Activated T-cell treated with anti-CD3 and anti-CD28 coated beads, Interleukin-2, amount 50 U/mL, for 48 hours (primary cell): ENCODE data around the gene AGTR2.
"Not testable (repeated sequence)": the region's sequence is repeated elsewhere in the genome, so short reads cannot be mapped to it uniquely, and the experiment has no call there.

Source experiments
- DNase-seq, 2 experiments: peaks; one replicate each; pipeline ENCODE4 v3.0.0-alpha.2; 2020

Gene AGTR2, protein sequence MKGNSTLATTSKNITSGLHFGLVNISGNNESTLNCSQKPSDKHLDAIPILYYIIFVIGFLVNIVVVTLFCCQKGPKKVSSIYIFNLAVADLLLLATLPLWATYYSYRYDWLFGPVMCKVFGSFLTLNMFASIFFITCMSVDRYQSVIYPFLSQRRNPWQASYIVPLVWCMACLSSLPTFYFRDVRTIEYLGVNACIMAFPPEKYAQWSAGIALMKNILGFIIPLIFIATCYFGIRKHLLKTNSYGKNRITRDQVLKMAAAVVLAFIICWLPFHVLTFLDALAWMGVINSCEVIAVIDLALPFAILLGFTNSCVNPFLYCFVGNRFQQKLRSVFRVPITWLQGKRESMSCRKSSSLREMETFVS

DNA sequence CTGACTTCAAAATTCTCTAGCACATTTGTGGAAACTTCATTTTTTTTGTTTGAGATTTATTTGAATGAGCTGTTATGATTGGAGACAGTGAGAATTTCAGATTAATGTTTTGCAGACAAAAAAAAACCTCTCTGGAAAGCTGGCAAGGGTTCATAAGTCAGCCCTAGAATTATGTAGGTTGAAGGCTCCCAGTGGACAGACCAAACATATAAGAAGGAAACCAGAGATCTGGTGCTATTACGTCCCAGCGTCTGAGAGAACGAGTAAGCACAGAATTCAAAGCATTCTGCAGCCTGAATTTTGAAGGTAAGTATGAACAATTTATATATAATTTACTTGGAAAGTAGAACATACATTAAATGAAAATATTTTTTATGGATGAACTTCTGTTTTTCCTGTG is at the start of gene AGTR2:
Gene AGTR2, plus strand, starts transcription at position 234 of the 400 bp plus-strand sequence. CDS start 1,537 bp downstream, outside the sequence.
- DNase-seq = no peak

DNA sequence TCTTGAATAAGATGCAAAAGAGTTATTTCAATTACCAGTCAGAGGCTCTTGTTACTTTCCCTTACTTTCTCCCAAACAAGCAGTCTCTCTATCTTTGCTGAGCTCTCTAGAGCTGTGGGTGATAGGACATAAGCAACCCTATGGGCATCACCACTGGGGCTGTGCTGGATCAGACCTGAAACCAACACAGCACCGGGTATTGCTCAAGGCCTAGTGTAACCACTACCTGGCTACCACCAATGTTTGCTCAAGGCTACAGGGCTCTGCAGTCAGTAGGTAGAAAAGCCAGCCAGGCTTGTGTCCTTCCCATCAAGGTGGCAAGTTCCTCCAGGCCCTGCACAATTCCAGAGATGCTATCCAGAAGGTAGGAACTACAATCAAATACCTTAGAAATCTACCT is 35.3 kb upstream of the AGTR2 start:
- DNase-seq = no peak

DNA sequence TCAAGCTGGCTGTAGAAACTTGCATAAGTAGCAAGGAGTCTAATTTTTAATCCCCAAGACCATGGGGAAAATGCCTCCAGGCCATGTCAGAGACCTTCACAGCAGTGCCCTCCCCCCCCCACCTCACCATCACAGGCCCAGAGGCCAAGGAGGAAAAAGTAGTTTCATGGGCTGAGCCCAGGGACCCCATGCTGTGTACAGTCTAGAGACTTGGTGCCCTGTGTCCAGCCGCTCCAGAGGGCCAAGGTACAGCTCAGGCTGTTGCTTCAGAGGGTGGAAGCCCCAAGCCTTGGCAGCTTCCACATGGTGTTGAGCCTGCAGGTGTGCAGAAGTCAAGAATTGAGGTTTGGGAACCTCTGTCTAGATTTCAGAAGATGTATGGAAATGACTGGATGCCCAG is 29.3 kb upstream of the AGTR2 start:
- DNase-seq = not testable (repeated sequence)

DNA sequence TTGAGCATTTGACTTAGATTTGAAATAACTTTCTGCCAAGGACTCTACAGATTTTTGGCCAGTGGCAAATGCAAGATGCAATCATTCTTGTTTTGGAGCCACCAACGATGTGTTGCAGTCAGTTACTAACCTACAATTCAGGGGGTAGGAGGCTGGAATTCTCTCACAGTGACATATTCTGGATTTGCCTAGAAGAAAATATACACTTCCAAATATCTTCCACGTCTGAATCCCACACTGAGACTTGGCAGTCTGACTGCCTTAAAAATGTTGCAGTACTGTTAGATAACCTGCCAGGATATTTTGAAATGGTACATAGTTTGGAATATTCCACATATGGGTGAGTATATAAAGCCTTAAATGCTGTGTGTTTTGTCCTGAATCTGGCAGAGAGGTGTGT is 27.6 kb upstream of the AGTR2 start:
- DNase-seq = no peak

DNA sequence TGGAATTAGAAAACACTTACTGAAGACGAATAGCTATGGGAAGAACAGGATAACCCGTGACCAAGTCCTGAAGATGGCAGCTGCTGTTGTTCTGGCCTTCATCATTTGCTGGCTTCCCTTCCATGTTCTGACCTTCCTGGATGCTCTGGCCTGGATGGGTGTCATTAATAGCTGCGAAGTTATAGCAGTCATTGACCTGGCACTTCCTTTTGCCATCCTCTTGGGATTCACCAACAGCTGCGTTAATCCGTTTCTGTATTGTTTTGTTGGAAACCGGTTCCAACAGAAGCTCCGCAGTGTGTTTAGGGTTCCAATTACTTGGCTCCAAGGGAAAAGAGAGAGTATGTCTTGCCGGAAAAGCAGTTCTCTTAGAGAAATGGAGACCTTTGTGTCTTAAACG is 2.4 kb downstream of the AGTR2 start:
- DNase-seq = no peak

DNA sequence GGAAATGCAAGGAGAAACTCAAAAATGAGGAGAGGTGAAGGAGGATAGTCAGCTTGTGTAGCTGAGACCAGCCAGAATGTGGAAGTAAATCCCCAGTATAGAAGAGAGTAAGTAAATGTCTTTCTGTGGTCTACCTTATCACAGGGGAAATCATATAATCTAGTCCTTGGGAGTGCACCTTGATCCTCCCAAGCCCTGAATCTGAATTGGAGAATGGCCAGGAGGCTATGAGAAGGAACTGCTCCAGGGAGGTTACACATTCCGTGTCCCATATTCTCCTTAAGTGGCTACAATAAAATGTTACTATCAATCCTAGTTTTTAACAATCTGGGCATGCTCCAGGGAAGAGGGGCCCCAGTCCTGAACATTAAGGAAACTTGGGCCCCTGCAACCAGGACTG is 10.8 kb downstream of the AGTR2 start:
- no peak for DNase-seq

DNA sequence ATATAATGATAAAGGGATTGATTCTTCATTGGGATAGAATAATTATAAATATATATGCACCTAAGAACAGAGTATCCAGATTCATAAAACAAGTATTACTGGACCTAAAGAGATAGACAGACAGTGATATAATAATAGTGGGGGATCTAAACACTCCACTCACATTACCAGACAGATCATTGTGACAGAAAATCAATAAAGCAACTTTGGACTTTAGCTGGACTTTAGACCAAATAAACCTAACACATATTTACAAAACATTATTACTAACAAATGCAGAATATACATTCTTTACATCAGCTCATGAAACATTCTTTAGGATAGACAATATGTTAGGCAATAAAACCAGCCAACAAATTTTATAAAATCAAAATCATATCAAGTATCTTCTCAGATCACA is 14.6 kb downstream of the AGTR2 start:
- DNase-seq = no peak

DNA sequence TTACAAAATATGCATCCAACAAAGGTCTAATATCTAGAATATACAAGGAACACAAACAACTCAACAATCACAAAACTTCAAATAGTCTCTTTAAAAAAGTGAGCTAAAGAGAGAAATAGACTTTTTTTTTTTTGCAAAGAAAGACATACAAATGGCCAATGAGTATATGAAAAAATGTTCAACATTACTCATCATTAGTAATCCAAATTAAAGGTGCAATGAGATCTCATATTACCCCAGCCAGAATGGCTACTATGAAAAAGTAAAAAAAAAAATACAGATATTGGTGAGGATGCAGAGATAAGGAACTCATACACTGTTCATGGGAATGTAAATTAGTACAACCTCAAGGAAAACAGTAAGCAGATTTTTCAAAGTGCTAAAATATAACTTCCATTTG is 24.1 kb downstream of the AGTR2 start:
- DNase-seq = no peak

DNA sequence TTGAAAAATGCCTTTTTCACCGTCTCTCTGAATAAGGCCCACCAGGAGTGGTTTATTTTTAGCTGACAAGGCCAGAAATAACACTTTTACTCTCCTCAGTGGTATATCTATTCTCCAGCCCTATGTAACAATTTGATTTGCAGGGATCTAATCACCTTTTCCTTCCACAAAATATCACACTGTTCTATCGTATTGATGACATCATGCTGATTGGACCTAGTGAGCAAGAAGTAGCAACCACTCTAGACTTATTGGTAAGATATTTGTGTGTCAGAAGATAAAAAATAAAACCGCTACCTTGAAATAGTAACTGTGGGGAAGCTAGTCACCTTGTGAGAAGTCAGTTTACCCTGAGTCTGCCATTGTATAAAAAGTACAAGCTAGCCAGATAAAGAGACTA is 27.7 kb downstream of the AGTR2 start:
- no peak for DNase-seq

DNA sequence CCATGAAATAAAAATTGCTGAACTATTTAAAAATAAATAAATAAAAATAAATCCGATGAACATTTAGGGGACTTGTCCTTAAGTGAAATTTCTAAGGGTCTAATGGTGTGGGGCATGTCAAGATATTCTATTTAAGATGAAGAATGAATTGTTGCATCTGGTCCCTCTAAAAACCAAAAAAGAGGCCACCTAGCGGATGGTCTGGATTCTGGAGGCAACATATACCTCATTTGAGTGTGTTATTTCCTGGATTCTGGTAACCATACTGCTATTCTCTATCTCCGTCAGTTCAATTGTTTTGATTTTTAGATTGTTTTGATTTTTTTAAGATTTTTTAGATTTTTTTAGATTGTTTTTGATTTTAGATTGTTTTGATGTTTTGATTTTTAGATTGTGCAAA is 28.3 kb downstream of the AGTR2 start:
- DNase-seq = no peak

DNA sequence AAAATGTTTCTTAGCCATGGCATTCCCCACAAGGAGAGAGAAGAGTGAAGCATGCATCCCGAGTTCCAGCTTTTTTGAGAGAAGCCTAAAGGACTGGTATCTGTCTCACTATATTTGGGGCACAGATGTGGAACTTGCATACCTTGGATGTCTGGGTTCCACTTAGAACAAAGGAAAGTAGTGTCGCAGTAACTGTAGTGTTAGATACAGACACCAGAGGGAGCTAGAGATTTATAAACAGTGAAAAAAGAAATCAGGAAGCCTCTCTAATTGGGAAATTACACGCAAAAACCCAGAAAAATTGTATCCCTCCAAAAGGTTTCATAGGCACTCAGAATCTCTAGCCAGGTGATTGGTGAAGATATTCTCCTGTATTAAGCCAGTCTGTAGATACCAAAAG is 34.4 kb downstream of the AGTR2 start:
- DNase-seq = no peak

DNA sequence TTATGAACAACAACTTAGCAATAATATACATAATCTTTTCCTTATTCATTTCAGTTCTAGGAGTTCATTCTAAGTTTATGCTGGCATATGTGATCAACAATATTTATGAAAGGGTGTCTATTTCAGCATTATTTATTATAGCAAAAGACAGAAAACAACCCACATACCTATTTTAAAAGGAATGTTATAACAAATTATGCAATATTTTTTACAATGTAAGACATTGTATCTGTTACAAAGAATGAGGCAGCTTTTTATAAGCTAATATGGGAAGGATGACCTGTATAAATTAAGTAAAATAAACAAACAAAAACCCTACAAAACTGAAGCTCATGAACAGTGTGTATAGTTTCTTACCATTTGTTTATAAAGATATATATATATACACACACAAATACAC is 42.7 kb downstream of the AGTR2 start:
- no peak for DNase-seq

DNA sequence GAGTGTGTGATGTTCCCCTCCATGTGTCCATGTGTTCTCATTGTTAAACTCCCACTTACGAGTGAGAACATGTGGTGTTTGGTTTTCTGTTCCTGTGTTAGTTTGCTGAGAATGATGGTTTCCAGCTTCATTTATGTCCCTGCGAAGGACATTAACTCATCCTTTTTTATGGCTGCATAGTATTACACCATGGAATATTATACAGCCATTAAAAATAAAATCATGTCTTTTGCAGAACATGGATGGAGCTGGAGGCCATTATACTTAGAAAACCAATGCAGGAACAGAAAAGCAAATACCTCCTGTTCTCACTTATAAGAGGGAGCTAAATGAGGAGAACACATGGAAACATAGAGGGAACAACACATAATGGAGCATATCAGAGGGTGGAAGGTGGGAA is 46.5 kb downstream of the AGTR2 start:
- DNase-seq = not testable (repeated sequence)
